ENCODE data around the gene ANGPTL2. TPM values are rescaled to one million over a fixed set of nuclear protein-coding genes. Genes with fewer than 3 reads are reported as not detected.

ANGPTL2 gene
- total RNA-seq, 1 experiment from 2014 or later, result 0.08 TPM

GRCh38 chr9:127142931-127143464 is 20.6 kb upstream of the ANGPTL2 start:
- Histone ChIP-seq H3K9me3 (ENCODE audit: control insufficient read depth, insufficient read depth, low read depth, low read length) (no peaks in the 10 kb centered on the region), H3K27me3 (ENCODE audit: control insufficient read depth, insufficient read depth, low read length) (no peaks in the 10 kb centered on the region), H3K4me3 (ENCODE audit: low read depth in 2 of 2, low read length in 2 of 2) (no peak overlapping the region), H3K4me1 (ENCODE audit: control insufficient read depth, insufficient read depth, low read length) (no peaks in the 10 kb centered on the region), H3K27ac (ENCODE audit: low read length) (no peak overlapping the region), H3K36me3 (ENCODE audit: control insufficient read depth, insufficient read depth, low read length) (no peaks in the 10 kb centered on the region)
- TF ChIP-seq POLR2AphosphoS5 (IDR thresholded peaks at IDR 0.05; ENCODE audit: low read depth, low read length) (no peak), SIN3A (IDR thresholded peaks at IDR 0.05; ENCODE audit: borderline replicate concordance, insufficient read depth, low read depth, low read length) (no peak), TCF7L2 (IDR thresholded peaks at IDR 0.05; ENCODE audit: low read depth, low read length) (no peak), CTCF (IDR thresholded peaks at IDR 0.05) (no peak)
- TF ChIP-seq, protein P1, sequence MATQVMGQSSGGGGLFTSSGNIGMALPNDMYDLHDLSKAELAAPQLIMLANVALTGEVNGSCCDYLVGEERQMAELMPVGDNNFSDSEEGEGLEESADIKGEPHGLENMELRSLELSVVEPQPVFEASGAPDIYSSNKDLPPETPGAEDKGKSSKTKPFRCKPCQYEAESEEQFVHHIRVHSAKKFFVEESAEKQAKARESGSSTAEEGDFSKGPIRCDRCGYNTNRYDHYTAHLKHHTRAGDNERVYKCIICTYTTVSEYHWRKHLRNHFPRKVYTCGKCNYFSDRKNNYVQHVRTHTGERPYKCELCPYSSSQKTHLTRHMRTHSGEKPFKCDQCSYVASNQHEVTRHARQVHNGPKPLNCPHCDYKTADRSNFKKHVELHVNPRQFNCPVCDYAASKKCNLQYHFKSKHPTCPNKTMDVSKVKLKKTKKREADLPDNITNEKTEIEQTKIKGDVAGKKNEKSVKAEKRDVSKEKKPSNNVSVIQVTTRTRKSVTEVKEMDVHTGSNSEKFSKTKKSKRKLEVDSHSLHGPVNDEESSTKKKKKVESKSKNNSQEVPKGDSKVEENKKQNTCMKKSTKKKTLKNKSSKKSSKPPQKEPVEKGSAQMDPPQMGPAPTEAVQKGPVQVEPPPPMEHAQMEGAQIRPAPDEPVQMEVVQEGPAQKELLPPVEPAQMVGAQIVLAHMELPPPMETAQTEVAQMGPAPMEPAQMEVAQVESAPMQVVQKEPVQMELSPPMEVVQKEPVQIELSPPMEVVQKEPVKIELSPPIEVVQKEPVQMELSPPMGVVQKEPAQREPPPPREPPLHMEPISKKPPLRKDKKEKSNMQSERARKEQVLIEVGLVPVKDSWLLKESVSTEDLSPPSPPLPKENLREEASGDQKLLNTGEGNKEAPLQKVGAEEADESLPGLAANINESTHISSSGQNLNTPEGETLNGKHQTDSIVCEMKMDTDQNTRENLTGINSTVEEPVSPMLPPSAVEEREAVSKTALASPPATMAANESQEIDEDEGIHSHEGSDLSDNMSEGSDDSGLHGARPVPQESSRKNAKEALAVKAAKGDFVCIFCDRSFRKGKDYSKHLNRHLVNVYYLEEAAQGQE (IDR thresholded peaks at IDR 0.05; ENCODE audit: insufficient read depth in 1 of 2, low read depth in 2 of 2, low read length in 1 of 2), result no peak
- ATAC-seq, result no peak
- no TSS peak for BruUV-seq (replicated peaks)
- CTCF ChIA-PET, result no interaction called here
- POLR2A ChIA-PET, result no interaction called here
- no peak for DNase-seq (ENCODE audit: low read depth, low spot score)
- intact Hi-C loops (cut with micrococcal nuclease; ENCODE audit: unreplicated experiment) (no loop called here), in situ Hi-C loops (cut with HindIII; ENCODE audit: low pct_unique_long_range_greater_than_20kb, low sequenced_read_pairs) (no loop called here)

DNA sequence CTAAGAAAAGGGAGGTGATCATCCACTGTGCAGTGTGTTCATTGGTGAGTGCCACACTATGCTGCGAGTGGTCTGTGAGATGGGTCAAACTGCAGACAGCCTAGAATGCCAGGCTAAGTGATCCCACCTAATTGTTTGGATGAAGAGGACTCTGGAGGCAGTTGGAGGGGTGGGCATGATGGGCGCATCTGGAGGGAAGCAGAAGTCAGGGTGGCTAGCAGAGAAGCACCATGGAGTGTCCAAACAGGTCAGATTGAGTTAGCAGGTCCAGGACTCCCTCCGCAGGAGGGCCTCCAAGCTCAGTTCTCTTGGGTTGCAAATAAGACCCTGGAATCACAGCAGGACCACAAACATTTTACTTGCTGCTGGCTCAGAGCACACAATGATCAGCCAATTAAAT is 19.9 kb upstream of the ANGPTL2 start:
- Histone ChIP-seq H3K9me3 (ENCODE audit: control insufficient read depth, insufficient read depth, low read depth, low read length) (no peaks in the 10 kb centered on the region), H3K27me3 (ENCODE audit: control insufficient read depth, insufficient read depth, low read length) (no peaks in the 10 kb centered on the region), H3K27ac (ENCODE audit: low read length) (no peak overlapping the region), H3K4me1 (ENCODE audit: control insufficient read depth, insufficient read depth, low read length) (no peaks in the 10 kb centered on the region), H3K4me3 (ENCODE audit: low read depth in 2 of 2, low read length in 2 of 2) (no peak overlapping the region), H3K36me3 (ENCODE audit: control insufficient read depth, insufficient read depth, low read length) (no peaks in the 10 kb centered on the region)
- ChIA-PET POLR2A (no interaction called here), CTCF (no interaction called here)
- no TSS peak for BruUV-seq (replicated peaks)
- intact Hi-C loops (cut with micrococcal nuclease; ENCODE audit: unreplicated experiment), result no loop called here
- DNase-seq (ENCODE audit: low read depth, low spot score) (no peak), ATAC-seq (no peak)
- TF ChIP-seq POLR2AphosphoS5 (IDR thresholded peaks at IDR 0.05; ENCODE audit: low read depth, low read length), result no peak
- TF ChIP-seq SIN3A (IDR thresholded peaks at IDR 0.05; ENCODE audit: borderline replicate concordance, insufficient read depth, low read depth, low read length), result no peak
- TF ChIP-seq, protein P1 (IDR thresholded peaks at IDR 0.05; ENCODE audit: insufficient read depth in 1 of 2, low read depth in 2 of 2, low read length in 1 of 2), result no peak
- TF ChIP-seq CTCF (IDR thresholded peaks at IDR 0.05), result no peak
- no peak for TF ChIP-seq TCF7L2 (IDR thresholded peaks at IDR 0.05; ENCODE audit: low read depth, low read length)
- in situ Hi-C loops (cut with HindIII; ENCODE audit: low pct_unique_long_range_greater_than_20kb, low sequenced_read_pairs), result no loop called here

Measured in Panc1 (cell line).